Measurements from ENCODE around the gene DPYSL5.

- TF ChIP-seq FOXK2 (conservative IDR thresholded peaks at IDR 0.05 in 1 of 2, IDR thresholded peaks at IDR 0.05 in 1 of 2; ENCODE audit: low read depth in 2 of 2), result no peak
- TF ChIP-seq TCF7 (IDR thresholded peaks at IDR 0.05; ENCODE audit: borderline replicate concordance), result no peak
- TF ChIP-seq CTCF (IDR thresholded peaks at IDR 0.05 in 2 of 3, conservative IDR thresholded peaks at IDR 0.05 in 1 of 3; ENCODE audit: insufficient read depth in 2 of 3, low read depth in 1 of 3, low read length in 3 of 3), result no peak
- no peak for TF ChIP-seq ZFPM2 (CRISPR knock-in tag; IDR thresholded peaks at IDR 0.05)
- no peak for TF ChIP-seq ZNF274 (IDR thresholded peaks at IDR 0.05; ENCODE audit: borderline replicate concordance, low read depth, low read length)
- no peak for TF ChIP-seq GABPB1 (CRISPR knock-in tag; IDR thresholded peaks at IDR 0.05)
- no peak for TF ChIP-seq RAD21 (CRISPR knock-in tag; conservative IDR thresholded peaks at IDR 0.05 in 1 of 2, IDR thresholded peaks at IDR 0.05 in 1 of 2)
- no peak for TF ChIP-seq ZNF232 (CRISPR knock-in tag; IDR thresholded peaks at IDR 0.05)
- TF ChIP-seq HDAC2 (IDR thresholded peaks at IDR 0.05), result no peak
Observed at GRCh38 chr2:26941486-26941885, 93.6 kb downstream of the DPYSL5 start.

Measured in K562 (cell line).